ENCODE measurements around the gene MOGAT1. TPM values are rescaled to one million over a fixed set of nuclear protein-coding genes. Genes with fewer than 3 reads are reported as not detected.
A peak's percentile ranks its signal among the peaks of the same experiment; 100 is the strongest.

The MOGAT1 gene
- total and polyA plus RNA-seq, 2 of the 13 experiments (the other 11 are each of a cell fraction or from before 2014, with no cell fraction given) = 0.98 to 4.3 TPM

- TF ChIP-seq NR1H2 (CRISPR knock-in tag; IDR thresholded peaks at IDR 0.05; ENCODE audit: borderline replicate concordance, low read depth) = no peak
- no peak; the same call in 1 of the 2 replicates for TF ChIP-seq NR2F2 (IDR thresholded peaks at IDR 0.05; ENCODE audit: borderline replicate concordance, low read depth)
- peak; percentile 35; the same call in 1 of the 2 replicates for TF ChIP-seq ZNF549 (CRISPR knock-in tag; IDR thresholded peaks at IDR 0.05)
- TF ChIP-seq SMC3 (IDR thresholded peaks at IDR 0.05; ENCODE audit: low read length) = 0 out of 2 replicates have a peak, but pooled peaks have one; percentile 20
- peak; percentile 83 for TF ChIP-seq IRF2 (CRISPR knock-in tag; IDR thresholded peaks at IDR 0.05)
- TF ChIP-seq ZNF550 (CRISPR knock-in tag; IDR thresholded peaks at IDR 0.05; ENCODE audit: borderline replicate concordance) = no peak
- TF ChIP-seq PHB2 (IDR thresholded peaks at IDR 0.05; ENCODE audit: partially characterized antibody) = no peak
- no peak for TF ChIP-seq NFE2 (CRISPR knock-in tag; IDR thresholded peaks at IDR 0.05)
- TF ChIP-seq RARA (CRISPR knock-in tag; IDR thresholded peaks at IDR 0.05) = peak; percentile 75
- peak; percentile 85 for TF ChIP-seq BCL6 (CRISPR knock-in tag; IDR thresholded peaks at IDR 0.05)
- peak; percentile 81 for TF ChIP-seq FOXP4 (CRISPR knock-in tag; IDR thresholded peaks at IDR 0.05)
- peak; percentile 84 for TF ChIP-seq TARDBP (CRISPR knock-in tag; IDR thresholded peaks at IDR 0.05)
- peak; percentile 90 for TF ChIP-seq ELF3 (CRISPR knock-in tag; IDR thresholded peaks at IDR 0.05)
- no peak; the same call in 1 of the 2 replicates for TF ChIP-seq ZNF7 (CRISPR knock-in tag; IDR thresholded peaks at IDR 0.05)
- peak; percentile 87; the same call in 1 of the 2 replicates for TF ChIP-seq MYPOP (CRISPR knock-in tag; IDR thresholded peaks at IDR 0.05)
- TF ChIP-seq ZBTB40 (IDR thresholded peaks at IDR 0.05) = no peak
- TF ChIP-seq ZBTB40 (CRISPR knock-in tag; IDR thresholded peaks at IDR 0.05) = peak; percentile 78
- TF ChIP-seq HOXA3 (CRISPR knock-in tag; IDR thresholded peaks at IDR 0.05) = peak; percentile 97
- TF ChIP-seq TSC22D2 (CRISPR knock-in tag; IDR thresholded peaks at IDR 0.05; ENCODE audit: borderline replicate concordance) = no peak
These were observed 37.9 kb downstream of the MOGAT1 start (continued) for GRCh38 chr2:222709191-222709891.

Measured in HepG2 (cell line).